GM12801 (cell line): ENCODE measurements around the gene MRPL28.

Source experiments
- TF ChIP-seq, protein P1 (sequence below): IDR thresholded peaks from one replicate; pipeline ENCODE4 v1.5.1; 2011; ENCODE audit warnings: control low read depth; ENCODE audit not compliant: insufficient read length; ENCODE audit errors: extremely low read depth

The MRPL28 gene

DNA sequence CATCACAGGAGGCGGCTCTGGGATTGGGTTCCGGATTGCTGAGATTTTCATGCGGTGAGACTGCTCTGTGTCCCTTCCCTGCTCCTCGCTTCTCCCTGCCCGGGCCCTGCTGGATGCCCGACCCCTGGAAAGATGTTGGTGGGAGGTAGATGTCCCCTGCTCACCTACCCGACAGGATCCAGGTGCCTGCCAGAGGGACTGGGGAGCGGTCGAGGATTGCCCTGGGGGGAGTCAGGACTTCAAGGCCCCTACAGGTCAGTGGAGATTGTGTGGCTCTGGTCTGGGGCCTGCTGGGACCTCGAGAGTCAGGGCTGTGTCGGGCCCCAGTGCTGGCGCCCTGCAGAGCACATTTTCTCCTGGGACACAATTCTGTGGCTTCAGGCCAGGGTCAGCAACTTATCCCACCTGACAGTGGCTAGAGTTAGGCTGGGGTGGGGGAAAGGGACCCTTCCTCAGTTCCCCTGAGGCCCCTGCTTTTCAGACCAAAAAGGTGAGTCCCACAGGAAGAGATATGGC, 34.7 kb upstream of the MRPL28 start:
- TF ChIP-seq, protein P1, sequence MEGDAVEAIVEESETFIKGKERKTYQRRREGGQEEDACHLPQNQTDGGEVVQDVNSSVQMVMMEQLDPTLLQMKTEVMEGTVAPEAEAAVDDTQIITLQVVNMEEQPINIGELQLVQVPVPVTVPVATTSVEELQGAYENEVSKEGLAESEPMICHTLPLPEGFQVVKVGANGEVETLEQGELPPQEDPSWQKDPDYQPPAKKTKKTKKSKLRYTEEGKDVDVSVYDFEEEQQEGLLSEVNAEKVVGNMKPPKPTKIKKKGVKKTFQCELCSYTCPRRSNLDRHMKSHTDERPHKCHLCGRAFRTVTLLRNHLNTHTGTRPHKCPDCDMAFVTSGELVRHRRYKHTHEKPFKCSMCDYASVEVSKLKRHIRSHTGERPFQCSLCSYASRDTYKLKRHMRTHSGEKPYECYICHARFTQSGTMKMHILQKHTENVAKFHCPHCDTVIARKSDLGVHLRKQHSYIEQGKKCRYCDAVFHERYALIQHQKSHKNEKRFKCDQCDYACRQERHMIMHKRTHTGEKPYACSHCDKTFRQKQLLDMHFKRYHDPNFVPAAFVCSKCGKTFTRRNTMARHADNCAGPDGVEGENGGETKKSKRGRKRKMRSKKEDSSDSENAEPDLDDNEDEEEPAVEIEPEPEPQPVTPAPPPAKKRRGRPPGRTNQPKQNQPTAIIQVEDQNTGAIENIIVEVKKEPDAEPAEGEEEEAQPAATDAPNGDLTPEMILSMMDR: no peak

DNA sequence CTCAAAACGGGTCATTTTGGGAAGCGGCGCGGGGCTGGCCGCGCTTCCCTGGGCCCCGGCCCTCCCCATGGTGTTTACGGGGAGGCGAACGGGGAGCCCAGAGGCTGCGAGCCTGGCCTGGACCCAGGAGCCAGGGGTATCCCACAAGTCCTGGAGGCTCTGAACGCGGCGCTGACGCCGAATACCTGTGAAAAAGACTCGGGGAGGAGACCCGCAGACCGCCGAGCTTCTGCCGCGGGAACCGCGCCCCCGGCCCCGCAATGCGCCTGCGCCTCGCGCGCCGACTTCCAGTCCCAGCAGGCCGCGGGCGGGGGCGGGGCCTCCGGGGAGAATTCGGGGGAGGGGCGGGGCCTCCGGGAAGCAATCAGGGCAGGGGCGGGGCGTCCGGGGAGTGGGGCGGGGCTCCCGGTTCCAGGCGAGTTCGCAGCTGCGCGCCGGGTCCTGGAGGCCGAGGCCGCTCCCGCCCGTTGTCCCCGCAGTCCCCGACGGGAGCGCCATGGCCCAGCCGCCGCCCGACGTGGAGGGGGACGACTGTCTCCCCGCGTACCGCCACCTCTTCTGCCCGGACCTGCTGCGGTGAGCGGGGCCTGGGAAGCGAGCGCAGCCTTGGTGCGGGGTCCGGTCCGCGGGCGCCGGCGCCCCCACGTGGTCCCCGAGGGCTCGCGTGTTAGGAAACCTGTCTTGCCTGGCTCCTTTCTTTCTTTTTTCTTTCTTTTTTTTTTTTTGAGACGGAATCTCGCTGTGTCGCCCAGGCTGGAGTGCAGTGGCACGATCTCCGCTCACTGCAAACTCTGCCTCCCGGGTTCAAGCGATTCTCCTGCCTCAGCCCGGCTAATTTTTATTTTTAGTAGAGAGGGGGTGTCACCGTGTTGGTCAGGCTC, 31.4 kb upstream of the MRPL28 start, which contains the start of gene DECR2:
Gene DECR2, plus strand, starts transcription at position 418 of the 881 bp plus-strand sequence. Its CDS starts 79 bp downstream, at position 497.
- TF ChIP-seq, protein P1: no peak

DNA sequence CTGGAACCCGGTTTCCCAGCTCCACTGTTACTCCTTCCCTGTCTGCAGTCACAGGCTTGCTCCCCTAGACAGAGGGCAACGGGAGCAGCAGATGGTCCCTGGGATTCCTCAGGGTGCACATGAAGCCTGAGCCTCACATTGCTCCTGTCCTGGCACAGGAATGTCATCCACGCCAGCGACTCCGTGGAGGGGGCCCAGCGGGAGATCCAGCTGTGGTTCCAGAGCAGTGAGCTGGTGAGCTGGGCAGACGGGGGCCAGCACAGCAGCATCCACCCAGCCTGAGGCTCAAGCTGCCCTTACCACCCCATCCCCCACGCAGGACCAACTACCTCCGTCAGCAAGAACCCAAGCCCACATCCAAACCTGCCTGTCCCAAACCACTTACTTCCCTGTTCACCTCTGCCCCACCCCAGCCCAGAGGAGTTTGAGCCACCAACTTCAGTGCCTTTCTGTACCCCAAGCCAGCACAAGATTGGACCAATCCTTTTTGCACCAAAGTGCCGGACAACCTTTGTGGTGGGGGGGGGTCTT, 29.8 kb upstream of the MRPL28 start:
- TF ChIP-seq, protein P1: no peak

DNA sequence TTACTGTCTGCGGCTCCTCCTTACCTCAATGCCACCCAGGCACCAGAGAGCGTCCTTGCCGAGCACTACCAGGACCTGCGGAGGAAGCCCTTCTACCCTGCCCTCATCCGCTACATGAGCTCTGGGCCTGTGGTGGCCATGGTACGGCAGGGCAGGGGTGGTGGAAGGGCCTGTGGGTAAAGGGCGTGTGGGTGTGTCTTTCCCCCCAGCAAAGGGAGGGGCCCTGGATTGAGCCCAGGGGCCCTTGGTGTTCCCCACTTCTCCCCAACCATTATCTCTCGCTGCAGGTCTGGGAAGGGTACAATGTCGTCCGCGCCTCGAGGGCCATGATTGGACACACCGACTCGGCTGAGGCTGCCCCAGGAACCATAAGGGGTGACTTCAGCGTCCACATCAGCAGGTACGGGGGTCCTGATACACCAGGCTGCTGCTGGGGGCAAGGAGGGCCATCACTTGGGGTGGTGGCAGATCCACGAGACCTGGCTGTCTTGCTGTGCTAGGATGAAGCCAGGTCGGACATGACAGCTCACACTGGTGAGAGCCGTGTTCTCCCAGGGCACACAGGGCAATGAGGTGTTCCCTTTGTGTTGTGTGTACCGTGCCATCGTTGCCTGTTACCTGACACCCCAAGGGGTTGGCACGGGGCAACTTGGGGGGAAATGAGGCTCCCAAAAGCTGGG, 29.1 kb upstream of the MRPL28 start:
- TF ChIP-seq, protein P1: no peak

DNA sequence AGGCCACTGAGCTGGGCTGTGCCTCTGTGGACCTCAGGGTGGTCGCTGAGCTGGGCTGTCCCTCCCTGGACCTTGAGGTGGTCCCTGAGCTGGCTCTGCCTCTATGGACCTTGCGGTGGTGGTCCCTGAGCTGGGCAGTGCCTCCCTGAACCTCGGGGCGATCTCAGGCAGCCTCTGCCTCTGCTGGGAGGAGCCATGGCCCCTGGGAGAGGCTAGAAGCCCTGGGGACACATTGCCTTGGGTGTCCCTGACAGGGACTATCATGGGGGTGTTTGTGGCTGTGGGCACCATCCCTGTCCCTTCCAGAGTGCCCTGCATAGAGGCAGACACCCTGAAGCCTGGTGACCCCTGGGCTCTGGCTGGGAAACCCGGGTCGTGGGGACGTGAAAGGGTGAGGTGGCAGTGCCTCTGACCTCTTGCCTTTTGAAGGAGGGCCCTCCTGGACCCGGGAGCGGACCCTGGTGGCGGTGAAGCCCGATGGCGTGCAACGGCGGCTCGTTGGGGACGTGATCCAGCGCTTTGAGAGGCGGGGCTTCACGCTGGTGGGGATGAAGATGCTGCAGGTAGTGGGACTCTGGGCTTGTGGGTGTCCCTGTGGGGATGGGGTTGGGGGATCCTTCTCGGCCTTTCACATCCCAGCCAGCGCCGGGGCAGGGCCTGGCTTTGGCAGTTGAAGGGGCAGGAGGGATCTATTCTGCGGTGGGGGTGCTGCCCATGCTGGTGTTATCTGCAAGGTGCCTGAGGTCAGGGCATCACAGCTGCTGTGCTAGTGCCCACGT, 28.4 kb upstream of the MRPL28 start:
- TF ChIP-seq, protein P1: no peak

DNA sequence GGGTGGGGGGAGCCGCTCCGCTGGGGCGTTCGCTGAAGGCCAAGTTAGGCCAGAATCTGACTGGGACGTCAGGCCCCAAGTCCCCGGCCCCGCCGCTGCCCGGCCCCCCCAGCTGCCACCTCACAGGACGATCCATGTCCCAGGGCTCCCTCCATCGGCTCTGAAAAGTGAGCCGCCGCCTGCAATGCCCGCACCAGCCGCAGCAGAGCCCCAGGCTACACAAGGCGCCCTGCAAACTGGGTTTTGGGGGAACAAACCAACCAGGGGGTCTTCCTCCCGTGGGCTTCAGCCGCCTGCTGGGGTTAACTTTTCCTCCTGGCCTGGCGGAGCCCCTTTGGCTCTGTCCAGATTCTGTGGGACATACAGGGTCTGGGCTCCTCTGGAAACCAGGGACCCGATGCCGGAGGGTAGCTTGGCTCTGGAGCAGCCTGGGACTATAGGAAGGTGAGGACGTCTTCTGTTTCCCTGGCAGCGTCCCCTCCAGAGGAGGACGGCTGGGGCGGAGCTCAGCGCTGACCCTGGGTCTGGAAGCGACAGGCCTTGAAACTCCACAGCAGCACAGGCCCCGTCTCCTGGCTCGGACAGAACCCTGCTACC, 27.5 kb upstream of the MRPL28 start:
- TF ChIP-seq, protein P1: no peak
